Ovary (tissue), 1 donor: ENCODE data around the gene KRT222.

Experiments
- EP300 ChIP-seq: sonication (generic); formaldehyde crosslinking; IDR thresholded peaks from one replicate; pipeline ENCODE4 v1.6.1; 2017; ENCODE audit warnings: antibody characterized with exemption
- POLR2A ChIP-seq: fragments of 450-650 bp; IDR thresholded peaks from one replicate; pipeline ENCODE4 v1.6.1; 2017; ENCODE audit warnings: antibody characterized with exemption, mild to moderate bottlenecking, moderate library complexity

DNA sequence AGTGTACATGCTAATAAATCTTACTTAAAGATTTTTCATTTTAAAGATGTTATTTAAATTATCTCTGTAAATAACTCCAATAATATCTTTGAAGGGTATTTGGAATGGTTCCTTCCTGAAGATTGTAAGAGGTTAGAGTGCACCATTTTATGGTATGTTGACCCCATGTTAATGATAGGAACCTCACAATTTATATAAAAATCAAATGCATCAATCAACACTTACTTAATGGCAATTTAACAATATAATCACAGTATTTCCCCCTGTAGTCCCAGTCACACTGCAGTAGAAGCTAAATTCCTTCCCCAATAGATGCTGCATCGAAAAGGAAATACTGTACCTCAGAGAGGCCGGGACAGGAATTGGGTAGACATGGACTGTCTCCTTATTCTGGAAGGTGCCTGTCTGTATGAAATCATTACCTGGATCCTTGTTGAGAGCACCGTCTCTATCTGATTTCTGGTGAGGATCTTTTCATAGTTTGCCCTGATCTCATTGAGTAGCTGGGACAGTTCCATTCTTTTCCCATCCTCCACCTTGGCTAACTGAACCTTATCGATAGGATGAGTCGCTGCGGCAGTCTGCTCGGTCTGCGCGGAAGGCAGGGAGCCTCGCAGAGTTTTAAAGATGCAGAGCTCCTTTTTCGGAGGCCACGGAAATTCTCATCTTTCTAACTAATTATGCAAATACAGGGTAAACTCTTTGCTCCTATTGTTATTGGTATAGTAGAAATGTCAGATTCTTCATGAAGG lies at the start of gene KRT222:
- TF ChIP-seq EP300, result no peak
- TF ChIP-seq POLR2A, result no peak
